GM18498 (cell line): ENCODE results near the gene LGR6.

ENCODE experiments used
- ATAC-seq: cut with Tn5 transposase; IDR thresholded peaks from one replicate; pipeline ENCODE4 v1.9.1; 2021; ENCODE audit warnings: mild to moderate bottlenecking, moderate library complexity; ENCODE audit not compliant: unreplicated experiment

The LGR6 gene

GRCh38 chr1:202361224-202361623 lies 167.6 kb downstream of the LGR6 start:
- no peak for ATAC-seq

DNA sequence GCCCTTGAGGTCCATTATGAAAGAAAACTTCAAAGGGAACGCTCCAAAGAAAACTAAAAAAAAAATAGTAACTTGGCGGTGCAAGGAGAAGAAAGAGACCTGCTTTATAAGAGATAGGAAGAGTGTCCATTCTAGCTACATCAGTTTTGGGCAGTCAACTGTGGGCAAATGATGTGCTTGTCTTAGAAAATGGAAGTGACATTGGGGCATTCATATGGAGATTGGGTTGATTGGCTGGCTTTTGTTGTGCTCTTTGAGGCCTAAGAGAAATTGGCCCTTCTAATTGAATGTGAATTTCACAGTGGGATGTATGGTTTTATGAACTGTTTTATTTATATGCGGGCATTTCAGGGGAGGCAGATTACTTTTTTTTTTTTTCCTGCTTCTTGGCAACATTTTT lies 168.1 kb downstream of the LGR6 start:
- no peak for ATAC-seq

GRCh38 chr1:202362212-202362611 lies 168.6 kb downstream of the LGR6 start:
- ATAC-seq, result no peak

DNA sequence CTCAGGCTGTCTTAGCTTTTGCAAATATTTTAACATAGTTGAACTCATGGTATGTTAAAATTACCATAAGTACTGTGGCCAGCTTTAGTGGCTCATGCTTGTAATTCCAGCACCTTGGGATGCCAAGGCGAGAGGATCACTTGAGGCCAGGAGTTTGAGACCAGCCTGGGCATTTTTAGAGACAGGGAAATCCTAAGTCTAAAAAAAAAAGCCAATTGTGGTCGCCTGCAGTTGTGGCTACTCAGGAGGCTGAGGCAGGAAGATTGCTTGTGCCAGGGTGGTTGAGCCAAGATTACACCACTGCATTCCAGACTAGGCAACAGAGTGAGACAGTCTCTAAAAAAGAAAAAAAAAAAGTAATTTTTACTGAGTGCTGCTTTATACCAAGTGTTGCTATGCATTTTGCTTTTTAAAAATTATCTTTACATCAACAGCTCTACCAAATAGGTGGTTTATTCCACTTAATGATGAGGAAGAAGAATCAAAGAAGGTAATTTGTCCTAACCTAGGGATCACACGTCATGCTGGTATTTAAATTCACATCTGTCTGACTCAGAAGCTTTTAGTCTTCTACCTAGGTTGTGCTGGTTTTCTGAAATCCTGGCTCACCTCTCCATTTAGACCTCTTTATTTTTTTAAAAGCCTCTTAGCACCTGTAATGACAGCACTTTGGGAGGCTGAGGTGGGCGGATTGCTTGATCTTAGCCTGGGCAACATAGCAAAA lies 171.7 kb downstream of the LGR6 start:
- ATAC-seq, result no peak

DNA sequence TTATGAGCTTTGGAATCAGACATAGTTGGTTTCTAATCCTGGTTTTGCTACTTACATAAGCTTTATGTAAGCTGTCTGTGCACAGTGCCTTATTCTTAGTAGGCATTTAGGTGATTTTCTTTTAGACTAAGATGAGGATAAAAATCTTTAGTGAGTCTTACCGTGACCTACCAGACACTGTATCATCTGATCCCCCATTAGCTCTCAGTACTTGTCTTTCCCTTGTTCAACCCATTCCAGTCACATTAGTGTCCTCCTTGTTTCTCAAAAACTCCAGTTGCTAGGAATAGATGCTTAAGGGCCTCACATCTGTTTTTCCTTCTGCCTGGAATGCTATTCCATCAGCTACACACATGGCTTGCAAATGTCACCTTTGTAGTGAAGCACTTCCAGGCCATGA lies 173.7 kb downstream of the LGR6 start:
- ATAC-seq, result no peak
